AG09319 (cell line): Measurements from ENCODE around the gene GJE1.
"Not testable (repeated sequence)": the region's sequence is repeated elsewhere in the genome, so short reads cannot be mapped to it uniquely, and the experiment has no call there.

Experiments used
- DNase-seq: peaks from one replicate; pipeline ENCODE4 v3.0.0-alpha.2; 2010; ENCODE audit warnings: low read depth; ENCODE audit errors: extremely low read depth
- CTCF ChIP-seq: IDR thresholded peaks from 2 replicates; pipeline ENCODE4 v1.5.1; 2011; ENCODE audit warnings: low read depth, mild to moderate bottlenecking, inconsistent platforms, low read length, moderate library complexity

Gene GJE1

GRCh38 chr6:142154336-142154735 lies 21.6 kb downstream of the GJE1 start:
- no peak for DNase-seq
- no peak for TF ChIP-seq CTCF

GRCh38 chr6:142155091-142155490 lies 22.4 kb downstream of the GJE1 start:
- DNase-seq = no peak
- no peak for TF ChIP-seq CTCF

- TF ChIP-seq CTCF = no peak; the same call in 1 of the 2 replicates
- no peak for DNase-seq
Measured at GRCh38 chr6:142155895-142156757, 23.4 kb downstream of the GJE1 start.

GRCh38 chr6:142156758-142157068 lies 24.0 kb downstream of the GJE1 start:
- DNase-seq = not testable (repeated sequence)

GRCh38 chr6:142162780-142163179 lies 30.1 kb downstream of the GJE1 start:
- DNase-seq = no peak
- no peak for TF ChIP-seq CTCF

GRCh38 chr6:142165227-142165626 lies 32.5 kb downstream of the GJE1 start:
- DNase-seq = no peak
- TF ChIP-seq CTCF = no peak

GRCh38 chr6:142167071-142167470 lies 34.3 kb downstream of the GJE1 start:
- no peak for TF ChIP-seq CTCF

GRCh38 chr6:142167486-142167885 lies 34.8 kb downstream of the GJE1 start:
- TF ChIP-seq CTCF = no peak
- DNase-seq = no peak

More at GRCh38 chr6:142167071-142167470, 34.3 kb downstream of the GJE1 start:
- DNase-seq = no peak
